Measurements from ENCODE around the gene JAK2.
A peak's percentile ranks its signal among the peaks of the same experiment; 100 is the strongest.

JAK2 gene

DNA sequence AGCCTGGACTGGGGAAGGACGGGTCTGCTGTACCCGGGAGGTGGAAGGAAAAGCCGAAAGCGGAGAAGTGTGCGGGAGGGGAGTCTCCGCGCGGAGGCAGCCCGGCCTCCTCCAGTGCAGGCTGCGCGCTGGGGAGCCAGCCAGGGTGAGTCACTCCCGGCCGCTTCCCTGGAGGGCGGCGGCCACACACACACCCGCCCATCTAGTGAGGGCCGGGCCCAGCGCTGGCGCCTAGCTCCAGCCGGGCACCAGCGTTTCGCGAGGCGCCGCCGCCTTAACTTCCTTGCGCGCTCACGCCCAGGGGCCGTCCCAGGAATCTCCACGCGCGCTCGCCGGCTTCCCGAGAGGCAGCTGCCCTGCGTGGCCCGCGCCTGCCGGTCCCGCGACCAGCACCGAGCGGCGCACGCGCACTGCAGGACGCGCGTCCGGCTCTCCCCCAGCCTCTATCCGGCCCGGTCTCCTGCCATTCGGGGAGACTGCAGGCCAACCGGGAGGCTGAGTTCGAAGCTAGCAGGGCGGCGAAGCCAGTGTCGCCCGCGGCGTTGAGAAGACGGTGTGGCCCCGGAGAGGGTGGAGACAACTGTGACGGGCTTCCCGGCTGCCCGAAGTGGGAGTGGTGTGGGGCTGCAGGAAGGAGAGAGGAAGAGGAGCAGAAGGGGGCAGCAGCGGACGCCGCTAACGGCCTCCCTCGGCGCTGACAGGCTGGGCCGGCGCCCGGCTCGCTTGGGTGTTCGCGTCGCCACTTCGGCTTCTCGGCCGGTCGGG is at the start of gene JAK2 (continued):
- TF ChIP-seq, protein P1, sequence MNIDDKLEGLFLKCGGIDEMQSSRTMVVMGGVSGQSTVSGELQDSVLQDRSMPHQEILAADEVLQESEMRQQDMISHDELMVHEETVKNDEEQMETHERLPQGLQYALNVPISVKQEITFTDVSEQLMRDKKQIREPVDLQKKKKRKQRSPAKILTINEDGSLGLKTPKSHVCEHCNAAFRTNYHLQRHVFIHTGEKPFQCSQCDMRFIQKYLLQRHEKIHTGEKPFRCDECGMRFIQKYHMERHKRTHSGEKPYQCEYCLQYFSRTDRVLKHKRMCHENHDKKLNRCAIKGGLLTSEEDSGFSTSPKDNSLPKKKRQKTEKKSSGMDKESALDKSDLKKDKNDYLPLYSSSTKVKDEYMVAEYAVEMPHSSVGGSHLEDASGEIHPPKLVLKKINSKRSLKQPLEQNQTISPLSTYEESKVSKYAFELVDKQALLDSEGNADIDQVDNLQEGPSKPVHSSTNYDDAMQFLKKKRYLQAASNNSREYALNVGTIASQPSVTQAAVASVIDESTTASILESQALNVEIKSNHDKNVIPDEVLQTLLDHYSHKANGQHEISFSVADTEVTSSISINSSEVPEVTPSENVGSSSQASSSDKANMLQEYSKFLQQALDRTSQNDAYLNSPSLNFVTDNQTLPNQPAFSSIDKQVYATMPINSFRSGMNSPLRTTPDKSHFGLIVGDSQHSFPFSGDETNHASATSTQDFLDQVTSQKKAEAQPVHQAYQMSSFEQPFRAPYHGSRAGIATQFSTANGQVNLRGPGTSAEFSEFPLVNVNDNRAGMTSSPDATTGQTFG (tag by site-specific recombination; IDR thresholded peaks at IDR 0.05; ENCODE audit: borderline replicate concordance): no peak
- TF ChIP-seq REPIN1 (tag by site-specific recombination; IDR thresholded peaks at IDR 0.05; ENCODE audit: low read depth) (no peak; the same call in 1 of the 2 replicates), ZFP37 (tag by site-specific recombination; IDR thresholded peaks at IDR 0.05) (peak; percentile 47; the same call in 1 of the 2 replicates), ZNF214 (tag by site-specific recombination; IDR thresholded peaks at IDR 0.05; ENCODE audit: borderline replicate concordance) (no peak), ZNF221 (tag by site-specific recombination; IDR thresholded peaks at IDR 0.05; ENCODE audit: borderline replicate concordance) (no peak), SCRT2 (tag by site-specific recombination; IDR thresholded peaks at IDR 0.05) (no peak), KLF9 (tag by site-specific recombination; IDR thresholded peaks at IDR 0.05; ENCODE audit: low read depth) (peak; percentile 75), ZNF660 (tag by site-specific recombination; IDR thresholded peaks at IDR 0.05) (peak; percentile 70), ZNF132 (tag by site-specific recombination; IDR thresholded peaks at IDR 0.05; ENCODE audit: borderline replicate concordance) (no peak), ZNF777 (tag by site-specific recombination; IDR thresholded peaks at IDR 0.05; ENCODE audit: borderline replicate concordance) (0 out of 2 replicates have a peak, but pooled peaks have one; percentile 31), ZNF157 (tag by site-specific recombination; IDR thresholded peaks at IDR 0.05) (no peak), TRIM28 (IDR thresholded peaks at IDR 0.05; ENCODE audit: borderline replicate concordance, low read length) (no peak), ZSCAN30 (tag by site-specific recombination; IDR thresholded peaks at IDR 0.05) (peak; percentile 86), OVOL3 (tag by site-specific recombination; IDR thresholded peaks at IDR 0.05) (no peak), ZNF645 (tag by site-specific recombination; IDR thresholded peaks at IDR 0.05) (no peak), ZNF426 (tag by site-specific recombination; IDR thresholded peaks at IDR 0.05) (no peak), RBAK (tag by site-specific recombination; IDR thresholded peaks at IDR 0.05) (no peak), ZNF266 (tag by site-specific recombination; IDR thresholded peaks at IDR 0.05; ENCODE audit: low read depth) (no peak), ZFP69B (tag by site-specific recombination; IDR thresholded peaks at IDR 0.05) (peak; percentile 95), ZNF670 (tag by site-specific recombination; IDR thresholded peaks at IDR 0.05; ENCODE audit: low read depth) (no peak), ZNF155 (tag by site-specific recombination; IDR thresholded peaks at IDR 0.05) (no peak), ZNF654 (tag by site-specific recombination; IDR thresholded peaks at IDR 0.05; ENCODE audit: low read depth) (no peak), GLI4 (tag by site-specific recombination; IDR thresholded peaks at IDR 0.05) (no peak), SALL2 (tag by site-specific recombination; IDR thresholded peaks at IDR 0.05; ENCODE audit: borderline replicate concordance) (no peak), IKZF3 (tag by site-specific recombination; IDR thresholded peaks at IDR 0.05) (peak; percentile 41; the same call in 1 of the 2 replicates), YY2 (tag by site-specific recombination; IDR thresholded peaks at IDR 0.05) (no peak), BCL11A (tag by site-specific recombination; IDR thresholded peaks at IDR 0.05; ENCODE audit: low read depth) (0 out of 2 replicates have a peak, but pooled peaks have one; percentile 23), PRDM1 (tag by site-specific recombination; IDR thresholded peaks at IDR 0.05) (peak; percentile 32; the same call in 1 of the 2 replicates), SP3 (tag by site-specific recombination; IDR thresholded peaks at IDR 0.05) (peak; percentile 70), ZNF837 (tag by site-specific recombination; IDR thresholded peaks at IDR 0.05) (no peak), BCL11B (tag by site-specific recombination; IDR thresholded peaks at IDR 0.05; ENCODE audit: low read depth) (no peak), ZNF169 (tag by site-specific recombination; IDR thresholded peaks at IDR 0.05) (no peak)
- TF ChIP-seq, protein P2, sequence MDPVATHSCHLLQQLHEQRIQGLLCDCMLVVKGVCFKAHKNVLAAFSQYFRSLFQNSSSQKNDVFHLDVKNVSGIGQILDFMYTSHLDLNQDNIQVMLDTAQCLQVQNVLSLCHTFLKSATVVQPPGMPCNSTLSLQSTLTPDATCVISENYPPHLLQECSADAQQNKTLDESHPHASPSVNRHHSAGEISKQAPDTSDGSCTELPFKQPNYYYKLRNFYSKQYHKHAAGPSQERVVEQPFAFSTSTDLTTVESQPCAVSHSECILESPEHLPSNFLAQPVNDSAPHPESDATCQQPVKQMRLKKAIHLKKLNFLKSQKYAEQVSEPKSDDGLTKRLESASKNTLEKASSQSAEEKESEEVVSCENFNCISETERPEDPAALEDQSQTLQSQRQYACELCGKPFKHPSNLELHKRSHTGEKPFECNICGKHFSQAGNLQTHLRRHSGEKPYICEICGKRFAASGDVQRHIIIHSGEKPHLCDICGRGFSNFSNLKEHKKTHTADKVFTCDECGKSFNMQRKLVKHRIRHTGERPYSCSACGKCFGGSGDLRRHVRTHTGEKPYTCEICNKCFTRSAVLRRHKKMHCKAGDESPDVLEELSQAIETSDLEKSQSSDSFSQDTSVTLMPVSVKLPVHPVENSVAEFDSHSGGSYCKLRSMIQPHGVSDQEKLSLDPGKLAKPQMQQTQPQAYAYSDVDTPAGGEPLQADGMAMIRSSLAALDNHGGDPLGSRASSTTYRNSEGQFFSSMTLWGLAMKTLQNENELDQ (tag by site-specific recombination; IDR thresholded peaks at IDR 0.05; ENCODE audit: low read depth): no peak
- TF ChIP-seq, protein P3, sequence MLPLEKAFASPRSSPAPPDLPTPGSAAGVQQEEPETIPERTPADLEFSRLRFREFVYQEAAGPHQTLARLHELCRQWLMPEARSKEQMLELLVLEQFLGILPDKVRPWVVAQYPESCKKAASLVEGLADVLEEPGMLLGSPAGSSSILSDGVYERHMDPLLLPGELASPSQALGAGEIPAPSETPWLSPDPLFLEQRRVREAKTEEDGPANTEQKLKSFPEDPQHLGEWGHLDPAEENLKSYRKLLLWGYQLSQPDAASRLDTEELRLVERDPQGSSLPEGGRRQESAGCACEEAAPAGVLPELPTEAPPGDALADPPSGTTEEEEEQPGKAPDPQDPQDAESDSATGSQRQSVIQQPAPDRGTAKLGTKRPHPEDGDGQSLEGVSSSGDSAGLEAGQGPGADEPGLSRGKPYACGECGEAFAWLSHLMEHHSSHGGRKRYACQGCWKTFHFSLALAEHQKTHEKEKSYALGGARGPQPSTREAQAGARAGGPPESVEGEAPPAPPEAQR (tag by site-specific recombination; IDR thresholded peaks at IDR 0.05): no peak
